ENCODE data around the gene BMP6. TPM values are rescaled to one million over a fixed set of nuclear protein-coding genes. Genes with fewer than 3 reads are reported as not detected.

The BMP6 gene
- total and polyA plus RNA-seq, 2 of the 8 experiments (the other 6 are each of a cell fraction or from before 2014, with no cell fraction given), result 2.0 to 2.1 TPM

GRCh38 chr6:7696061-7696460, 29.8 kb upstream of the BMP6 start:
- H2BK15ac ChIP-seq (ENCODE audit: low read length), result no peak overlapping the region
- FAIRE-seq, result no peak
- no peak overlapping the region for H3K27ac ChIP-seq (ENCODE audit: low read depth, low read length)
- no peak overlapping the region for H4K91ac ChIP-seq (replicated peaks; ENCODE audit: insufficient read length, low read length)
- no peak overlapping the region for H2AFZ ChIP-seq (ENCODE audit: low read length)
- H2BK20ac ChIP-seq (ENCODE audit: low read length), result no peak overlapping the region
- no peaks in the 10 kb centered on the region for H3K79me1 ChIP-seq (ENCODE audit: low read depth, low read length)
- DNase-seq (ENCODE audit: low read depth in 1 of 2, low spot score in 2 of 2), result no peak
- H3K56ac ChIP-seq (replicated peaks; ENCODE audit: insufficient read length, low read depth, low read length), result no peak overlapping the region
- H4K20me1 ChIP-seq (replicated peaks in 1 of 2; ENCODE audit: control insufficient read depth in 1 of 2, insufficient read depth in 2 of 2, low read length in 2 of 2), result no peaks in the 10 kb centered on the region
- H3K4me2 ChIP-seq (ENCODE audit: insufficient read depth in 1 of 2, low read depth in 2 of 2, low read length in 2 of 2), result no peak overlapping the region
- 99% methylated on average over 8 of the region's 8 CpGs; no CpG with 5 or more reads in 1 of the 2 experiments for WGBS, 2 experiments (ENCODE audit: extremely low coverage in 1 of 2, insufficient coverage in 1 of 2, insufficient read length in 1 of 2, insufficient replicate concordance in 2 of 2, low coverage in 1 of 2, low lambda C conversion rate in 2 of 2, missing lambda C conversion rate in 1 of 2)
- no peaks in the 10 kb centered on the region for H3K79me2 ChIP-seq (ENCODE audit: control insufficient read depth in 1 of 2, insufficient read depth in 2 of 2, low read length in 2 of 2)
- no peak overlapping the region for H3K18ac ChIP-seq (ENCODE audit: extremely low read depth, low read length)
- H3K4ac ChIP-seq (replicated peaks; ENCODE audit: insufficient read length, low read depth, low read length), result no peak overlapping the region
- POLR2A ChIA-PET (ENCODE audit: partially characterized antibody), result no interaction called here
- no peaks in the 10 kb centered on the region; the same call in 1 of the 2 replicates for H3K23me2 ChIP-seq (ENCODE audit: low read depth, low read length)
- no peak overlapping the region for H3K14ac ChIP-seq (ENCODE audit: insufficient read length)
- H3K27me3 ChIP-seq (replicated peaks in 1 of 4; ENCODE audit: control insufficient read depth in 3 of 4, extremely low read depth in 1 of 4, insufficient read depth in 3 of 4, low read length in 3 of 4), result no peaks in the 10 kb centered on the region
- no peaks in the 10 kb centered on the region for H3K9me3 ChIP-seq (ENCODE audit: insufficient read depth in 2 of 2, low read depth in 1 of 2, low read length in 1 of 2)
- CTCF ChIA-PET (ENCODE audit: partially characterized antibody), result interaction anchor here (1.0 to 1.6 kb wide), 2 partner anchors 12 to 27 kb away, joined by 3 to 7 read pairs; no protein-coding TSS in a partner anchor
- no peak overlapping the region for H4K5ac ChIP-seq (ENCODE audit: insufficient read length, low read depth, low read length)
- H3K36me3 ChIP-seq (ENCODE audit: control insufficient read depth in 2 of 4, insufficient read depth in 4 of 4, low read length in 3 of 4), result no peaks in the 10 kb centered on the region
- H2AK5ac ChIP-seq (ENCODE audit: low read depth, low read length), result no peak overlapping the region
- H2BK12ac ChIP-seq (ENCODE audit: low read depth, low read length), result no peak overlapping the region
- H2BK5ac ChIP-seq (ENCODE audit: low read depth, low read length), result no peak overlapping the region
- H3K4me3 ChIP-seq (ENCODE audit: extremely low read depth in 1 of 4, insufficient read depth in 2 of 4, low read depth in 3 of 4, low read length in 4 of 4), result no peak overlapping the region
- H3K23ac ChIP-seq (ENCODE audit: insufficient read length), result no peak overlapping the region
- no peak overlapping the region for H4K8ac ChIP-seq (ENCODE audit: extremely low read depth, insufficient read depth, low read length)
- TF ChIP-seq TEAD4 (IDR thresholded peaks at IDR 0.05; ENCODE audit: low read depth, low read length), result no peak
- TF ChIP-seq SIRT6 (IDR thresholded peaks at IDR 0.05; ENCODE audit: low read length), result no peak
- no peak for TF ChIP-seq RXRA (IDR thresholded peaks at IDR 0.05; ENCODE audit: insufficient read depth, low read depth, low read length)
- no peak for TF ChIP-seq BACH1 (IDR thresholded peaks at IDR 0.05; ENCODE audit: low read length)
- TF ChIP-seq SP1 (IDR thresholded peaks at IDR 0.05; ENCODE audit: low read depth, low read length), result no peak
- no peak for TF ChIP-seq RFX5 (IDR thresholded peaks at IDR 0.05; ENCODE audit: borderline replicate concordance, low read depth, low read length)
- no peak for TF ChIP-seq CTCF (IDR thresholded peaks at IDR 0.05; ENCODE audit: control extremely low read depth in 1 of 3, insufficient read depth in 1 of 3, low read depth in 1 of 3, low read length in 3 of 3)
- no peak for TF ChIP-seq KDM5A (IDR thresholded peaks at IDR 0.05; ENCODE audit: low read length)
- no peak for TF ChIP-seq ZNF274 (IDR thresholded peaks at IDR 0.05; ENCODE audit: borderline replicate concordance, extremely low read depth, low read length)
- TF ChIP-seq, protein P1, sequence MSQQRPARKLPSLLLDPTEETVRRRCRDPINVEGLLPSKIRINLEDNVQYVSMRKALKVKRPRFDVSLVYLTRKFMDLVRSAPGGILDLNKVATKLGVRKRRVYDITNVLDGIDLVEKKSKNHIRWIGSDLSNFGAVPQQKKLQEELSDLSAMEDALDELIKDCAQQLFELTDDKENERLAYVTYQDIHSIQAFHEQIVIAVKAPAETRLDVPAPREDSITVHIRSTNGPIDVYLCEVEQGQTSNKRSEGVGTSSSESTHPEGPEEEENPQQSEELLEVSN (IDR thresholded peaks at IDR 0.05), result no peak
- no peak for TF ChIP-seq HDAC6 (IDR thresholded peaks at IDR 0.05; ENCODE audit: low read depth, low read length)
- no peak for TF ChIP-seq POU5F1 (IDR thresholded peaks at IDR 0.05; ENCODE audit: low read depth, low read length)
- H3K4me1 ChIP-seq (replicated peaks in 1 of 4; ENCODE audit: control insufficient read depth in 3 of 4, insufficient read depth in 4 of 4, low read length in 3 of 4), result peaks cover 0 to 8% (median 3%) of the 10 kb centered on the region in 4 experiments; a peak in 2 of 7 replicates
- H3K9ac ChIP-seq (replicated peaks in 1 of 4; ENCODE audit: extremely low read depth in 1 of 4, low read depth in 3 of 4, low read length in 3 of 4), result no peak overlapping the region
- no peak overlapping the region for H2BK120ac ChIP-seq (replicated peaks; ENCODE audit: low read depth, low read length)

Data from H1 (cell line).